ENCODE results near the gene BTBD19. TPM values are rescaled to one million over a fixed set of nuclear protein-coding genes. Genes with fewer than 3 reads are reported as not detected.

The BTBD19 gene
- total RNA-seq, 1 donor from 2014 or later: 51.2 TPM

- Mint-ChIP-seq H3K4me1 (ENCODE audit: unreplicated experiment) (peaks cover 51% of the 10 kb centered on the region), H3K4me3 (ENCODE audit: unreplicated experiment) (peak overlapping the region; percentile 96), H3K9me3 (ENCODE audit: unreplicated experiment) (no peaks in the 10 kb centered on the region), H3K36me3 (ENCODE audit: unreplicated experiment) (peaks cover 24% of the 10 kb centered on the region), H3K27ac (ENCODE audit: unreplicated experiment) (peak overlapping the region; percentile 76), H3K27me3 (ENCODE audit: unreplicated experiment) (no peaks in the 10 kb centered on the region)
- no peak for TF ChIP-seq CTCF (IDR thresholded peaks at IDR 0.05)
- DNase-seq (ENCODE audit: extremely low spot score, unreplicated experiment): no peak
Observed at GRCh38 chr1:44803312-44804095, 4.8 kb upstream of the BTBD19 start.

- Mint-ChIP-seq H3K36me3 (ENCODE audit: unreplicated experiment) (peaks cover 24% of the 10 kb centered on the region), H3K9me3 (ENCODE audit: unreplicated experiment) (no peaks in the 10 kb centered on the region), H3K4me1 (ENCODE audit: unreplicated experiment) (peaks cover 67% of the 10 kb centered on the region), H3K4me3 (ENCODE audit: unreplicated experiment) (no peak overlapping the region), H3K27me3 (ENCODE audit: unreplicated experiment) (no peaks in the 10 kb centered on the region), H3K27ac (ENCODE audit: unreplicated experiment) (peak overlapping the region; percentile 76)
- DNase-seq (ENCODE audit: extremely low spot score, unreplicated experiment): no peak
- peak; percentile 6 for TF ChIP-seq CTCF (IDR thresholded peaks at IDR 0.05)
Observed at GRCh38 chr1:44805311-44806024, 2.9 kb upstream of the BTBD19 start.

GRCh38 chr1:44806025-44806703, 2.2 kb upstream of the BTBD19 start:
- H3K27me3 Mint-ChIP-seq (ENCODE audit: unreplicated experiment): no peaks in the 10 kb centered on the region
- peaks cover 71% of the 10 kb centered on the region for H3K4me1 Mint-ChIP-seq (ENCODE audit: unreplicated experiment)
- H3K9me3 Mint-ChIP-seq (ENCODE audit: unreplicated experiment): no peaks in the 10 kb centered on the region
- no peak for TF ChIP-seq CTCF (IDR thresholded peaks at IDR 0.05)
- H3K27ac Mint-ChIP-seq (ENCODE audit: unreplicated experiment): peak overlapping the region; percentile 100
- H3K4me3 Mint-ChIP-seq (ENCODE audit: unreplicated experiment): no peak overlapping the region
- peaks cover 22% of the 10 kb centered on the region for H3K36me3 Mint-ChIP-seq (ENCODE audit: unreplicated experiment)
- DNase-seq (ENCODE audit: extremely low spot score, unreplicated experiment): no peak

GRCh38 chr1:44806704-44807363, 1.5 kb upstream of the BTBD19 start, which contains the start of gene DYNLT4:
TSS of gene DYNLT4 (minus strand) at chr1:44807351. CDS start at chr1:44806668, 683 bp downstream.
- TF ChIP-seq CTCF (IDR thresholded peaks at IDR 0.05): no peak
- Mint-ChIP-seq H3K27ac (ENCODE audit: unreplicated experiment) (peak within 1 kb of the TSS; percentile 100), H3K4me3 (ENCODE audit: unreplicated experiment) (peak within 1 kb of the TSS; percentile 71), H3K9me3 (ENCODE audit: unreplicated experiment) (no peaks in the 10 kb centered on the region), H3K36me3 (ENCODE audit: unreplicated experiment) (peaks cover 20% of the 10 kb centered on the region), H3K4me1 (ENCODE audit: unreplicated experiment) (peaks cover 76% of the 10 kb centered on the region), H3K27me3 (ENCODE audit: unreplicated experiment) (no peaks in the 10 kb centered on the region)
- DNase-seq (ENCODE audit: extremely low spot score, unreplicated experiment): no peak
